ENCODE measurements around the gene GLO1.

DNA sequence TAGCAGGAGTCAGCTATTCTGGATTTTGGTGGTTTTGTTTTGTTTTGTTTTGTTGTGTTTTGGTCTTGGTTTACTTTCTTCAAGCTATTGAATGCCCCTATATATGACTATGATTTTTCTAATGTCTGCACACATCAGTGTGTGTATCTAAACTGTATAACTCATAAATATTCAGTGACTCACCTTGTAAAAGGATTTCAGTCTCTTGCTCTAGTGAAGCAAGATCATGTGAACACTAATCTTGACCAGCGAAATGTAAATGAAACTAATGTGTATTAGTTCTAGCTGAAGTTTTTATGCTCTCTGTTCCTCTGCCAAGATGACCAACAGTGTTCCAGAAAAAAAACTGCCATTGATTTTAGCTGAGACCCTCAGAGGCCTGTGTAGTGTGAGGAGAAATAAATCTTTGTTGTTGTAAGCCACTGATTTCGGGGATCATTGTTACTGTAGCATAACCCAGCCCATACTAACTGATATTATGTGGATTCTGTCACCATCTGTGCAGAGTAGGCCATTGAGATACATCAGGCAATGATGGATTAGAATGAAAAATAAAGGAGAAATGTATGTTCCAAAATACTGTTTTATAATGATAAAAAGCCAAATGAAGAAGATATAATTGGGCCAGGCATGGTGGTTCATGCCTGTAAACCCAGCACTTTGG lies 51.7 kb downstream of the GLO1 start:
- no peak for TF ChIP-seq POLR2A (IDR thresholded peaks at IDR 0.05)
- TF ChIP-seq, protein P1, sequence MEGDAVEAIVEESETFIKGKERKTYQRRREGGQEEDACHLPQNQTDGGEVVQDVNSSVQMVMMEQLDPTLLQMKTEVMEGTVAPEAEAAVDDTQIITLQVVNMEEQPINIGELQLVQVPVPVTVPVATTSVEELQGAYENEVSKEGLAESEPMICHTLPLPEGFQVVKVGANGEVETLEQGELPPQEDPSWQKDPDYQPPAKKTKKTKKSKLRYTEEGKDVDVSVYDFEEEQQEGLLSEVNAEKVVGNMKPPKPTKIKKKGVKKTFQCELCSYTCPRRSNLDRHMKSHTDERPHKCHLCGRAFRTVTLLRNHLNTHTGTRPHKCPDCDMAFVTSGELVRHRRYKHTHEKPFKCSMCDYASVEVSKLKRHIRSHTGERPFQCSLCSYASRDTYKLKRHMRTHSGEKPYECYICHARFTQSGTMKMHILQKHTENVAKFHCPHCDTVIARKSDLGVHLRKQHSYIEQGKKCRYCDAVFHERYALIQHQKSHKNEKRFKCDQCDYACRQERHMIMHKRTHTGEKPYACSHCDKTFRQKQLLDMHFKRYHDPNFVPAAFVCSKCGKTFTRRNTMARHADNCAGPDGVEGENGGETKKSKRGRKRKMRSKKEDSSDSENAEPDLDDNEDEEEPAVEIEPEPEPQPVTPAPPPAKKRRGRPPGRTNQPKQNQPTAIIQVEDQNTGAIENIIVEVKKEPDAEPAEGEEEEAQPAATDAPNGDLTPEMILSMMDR (IDR thresholded peaks at IDR 0.05), result no peak

All from body of pancreas (tissue), 4 donors.